Ovary (tissue), 9 donors: ENCODE measurements around the gene BARHL1. TPM values are rescaled to one million over a fixed set of nuclear protein-coding genes. Genes with fewer than 3 reads are reported as not detected.

ENCODE experiments used
- DNase-seq, 5 donors: peaks; one replicate each; pipeline ENCODE4 v3.0.0-alpha.2; 2019 to 2020
- H3K27ac ChIP-seq, 2 donors: fragments of 200-600 bp; one replicate each; pipeline versions ENCODE4 v1.5.1 to v1.8.0; 2019 to 2022
- H3K27me3 ChIP-seq: fragments of 200-600 bp; one replicate; pipeline ENCODE4 v1.8.0; 2022
- H3K36me3 ChIP-seq: fragments of 200-600 bp; sonication (generic); one replicate; pipeline ENCODE4 v1.5.1; 2019
- H3K4me1 ChIP-seq: one replicate; pipeline ENCODE4 v1.8.1; 2013; ENCODE audit warnings: mild to moderate bottlenecking, moderate library complexity; ENCODE audit not compliant: insufficient read depth
- H3K4me3 ChIP-seq: fragments of 200-600 bp; sonication (generic); one replicate; pipeline ENCODE4 v1.5.1; 2017
- H3K9me3 ChIP-seq, 2 donors: fragments of 200-600 bp in 1 of 2; sonication (generic) in 1 of 2; one replicate each; pipeline versions ENCODE4 v1.5.1 to v1.8.1; 2013 to 2019; ENCODE audit warnings: mild to moderate bottlenecking in 1 of 2, moderate library complexity in 1 of 2
- EP300 ChIP-seq: sonication (generic); formaldehyde crosslinking; IDR thresholded peaks from one replicate; pipeline ENCODE4 v1.6.1; 2017; ENCODE audit warnings: antibody characterized with exemption
- POLR2A ChIP-seq: fragments of 450-650 bp; IDR thresholded peaks from one replicate; pipeline ENCODE4 v1.6.1; 2017; ENCODE audit warnings: antibody characterized with exemption, mild to moderate bottlenecking, moderate library complexity
- WGBS, 3 donors: extraction: QIAGEN DNeasy Blood & Tissue Kit in 1 of 3; methylation state at CpG; one replicate each; pipeline versions ENCODE4 v1.1.5 to v1.1.7; 2013 to 2017; 5-methylcytosine and 5-hydroxymethylcytosine counted together
- intact Hi-C, 4 donors: fragments of 100-400 bp; cut with DNase I; formaldehyde crosslinking; loops; one replicate each; pipeline versions ENCODE4 v1.11.0 to v1.15.1; 2022 to 2023
- polyA plus RNA-seq, 2 donors: library from polyadenylated mRNA; stranded (reverse); fragments of 200-250 nt in 1 of 2; fragments of 350-450 nt in 1 of 2; fragmentation: Illumina TruSeq in 1 of 2; extraction: RNeasy Lipid Tissue Mini Kit (QIAGEN cat#74804) in 1 of 2; gene quantifications; one replicate each; pipeline ENCODE4 v1.2.3, GENCODE V29; 2013 to 2014
- total RNA-seq, 7 donors: library from RNA; depleted of rRNA in 2 of 7; stranded (reverse); fragments of >200 nt in 2 of 7; fragmentation: NEBNext Ultra II Directional in 3 of 7; extraction: Animal tissue kit (Norgen Biotek cat#: 25700) in 3 of 7; gene quantifications; one replicate each; pipeline versions ENCODE4 v1.1.0 to v1.2.4, GENCODE V29; 2016 to 2023
- TF ChIP-seq, protein P1 (sequence below), 3 donors: fragments of 450-650 bp in 2 of 3; fragments of 200-600 bp in 1 of 3; IDR thresholded peaks; one replicate each; pipeline versions ENCODE4 v1.5.1 to v1.8.0; 2016 to 2022; ENCODE audit warnings: antibody characterized with exemption in 3 of 3, mild to moderate bottlenecking in 1 of 3
- donor health status: DM: no; HTN: no; CAD: no; lungs with moderate emphysema.
- donor health status: DM: no; HTN: no; CAD: no.
- donor health status: Bipolar disorder and iron deficiency.
- donor health status: DM: yes; HTN: yes; CAD: no.
- donor health status: DM: no; HTN: no; CAD: no.
- donor health status: DM: yes; HTN: yes; CAD: no.

BARHL1 gene
- total and polyA plus RNA-seq, 9 donors: not detected

DNA sequence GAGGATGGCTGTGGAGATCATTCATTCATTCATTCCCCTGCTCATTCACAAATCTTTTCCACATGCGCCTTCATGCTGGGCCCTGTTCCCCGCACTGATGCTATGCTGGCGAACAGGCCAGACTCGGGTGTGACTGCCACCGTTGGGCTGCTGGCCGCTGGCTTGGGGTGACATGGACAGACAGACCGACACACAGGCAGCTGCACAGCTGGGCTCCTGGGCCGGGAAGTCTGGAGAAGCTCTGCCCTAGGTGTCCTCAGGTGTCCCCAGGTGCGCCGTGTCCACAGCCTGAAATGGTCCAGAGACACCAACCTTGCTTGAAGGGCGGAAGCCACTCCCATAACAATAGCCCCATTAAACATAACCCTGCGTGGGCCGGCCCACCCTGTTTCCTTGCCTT, 35.0 kb upstream of the BARHL1 start:
- no peaks in the 10 kb centered on the region for H3K27me3 ChIP-seq
- intact Hi-C loops: no loop called here

DNA sequence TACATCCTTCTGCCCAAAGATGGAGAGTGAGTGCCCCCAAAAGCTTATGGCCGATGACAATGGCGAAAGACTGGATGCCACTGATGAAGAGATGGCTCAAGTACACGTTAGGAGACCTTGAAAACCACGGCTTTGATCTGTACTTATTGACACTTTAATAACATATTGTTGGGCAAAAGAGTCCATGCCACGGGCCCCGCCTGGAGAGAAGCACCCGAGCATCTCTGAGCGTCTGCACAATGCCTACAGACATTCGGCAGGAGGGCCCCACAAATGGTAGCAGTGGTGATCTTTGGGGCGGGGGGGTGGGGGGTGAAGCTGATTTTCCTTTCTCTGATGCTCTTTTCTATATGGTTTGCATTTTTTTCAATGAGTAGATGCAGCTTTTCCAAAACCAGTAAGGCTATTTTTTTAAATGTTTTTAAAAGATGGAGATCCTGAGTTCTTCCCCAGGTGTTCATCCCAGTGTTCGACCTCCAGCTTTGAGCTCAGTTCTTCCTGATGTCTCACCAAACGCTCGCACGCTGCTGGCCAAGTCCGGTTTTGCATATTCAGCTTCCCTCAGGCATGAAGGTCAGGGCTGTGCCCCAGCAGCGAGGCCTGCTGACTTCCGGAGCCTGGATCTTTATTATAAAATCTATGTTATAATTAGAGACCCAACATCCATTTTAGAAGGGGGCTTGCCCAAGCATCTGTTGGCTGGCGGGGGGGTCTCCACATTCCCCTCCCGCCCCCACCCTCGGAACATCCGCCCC, 34.3 kb upstream of the BARHL1 start:
- WGBS, 3 donors: 63 to 68% (median 65%) methylated on average over 21 of the region's 21 CpGs
- TF ChIP-seq, protein P1, sequence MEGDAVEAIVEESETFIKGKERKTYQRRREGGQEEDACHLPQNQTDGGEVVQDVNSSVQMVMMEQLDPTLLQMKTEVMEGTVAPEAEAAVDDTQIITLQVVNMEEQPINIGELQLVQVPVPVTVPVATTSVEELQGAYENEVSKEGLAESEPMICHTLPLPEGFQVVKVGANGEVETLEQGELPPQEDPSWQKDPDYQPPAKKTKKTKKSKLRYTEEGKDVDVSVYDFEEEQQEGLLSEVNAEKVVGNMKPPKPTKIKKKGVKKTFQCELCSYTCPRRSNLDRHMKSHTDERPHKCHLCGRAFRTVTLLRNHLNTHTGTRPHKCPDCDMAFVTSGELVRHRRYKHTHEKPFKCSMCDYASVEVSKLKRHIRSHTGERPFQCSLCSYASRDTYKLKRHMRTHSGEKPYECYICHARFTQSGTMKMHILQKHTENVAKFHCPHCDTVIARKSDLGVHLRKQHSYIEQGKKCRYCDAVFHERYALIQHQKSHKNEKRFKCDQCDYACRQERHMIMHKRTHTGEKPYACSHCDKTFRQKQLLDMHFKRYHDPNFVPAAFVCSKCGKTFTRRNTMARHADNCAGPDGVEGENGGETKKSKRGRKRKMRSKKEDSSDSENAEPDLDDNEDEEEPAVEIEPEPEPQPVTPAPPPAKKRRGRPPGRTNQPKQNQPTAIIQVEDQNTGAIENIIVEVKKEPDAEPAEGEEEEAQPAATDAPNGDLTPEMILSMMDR (IDR thresholded peaks at IDR 0.05): no peak
- TF ChIP-seq EP300: no peak
- TF ChIP-seq POLR2A: no peak
- no peak for DNase-seq
- Histone ChIP-seq H3K4me3 (no peak overlapping the region), H3K27me3 (no peaks in the 10 kb centered on the region), H3K36me3 (no peaks in the 10 kb centered on the region), H3K27ac (no peak overlapping the region), H3K4me1 (no peaks in the 10 kb centered on the region), H3K9me3 (no peaks in the 10 kb centered on the region)
- intact Hi-C loops: no loop called here

More for the DNA sequence above, 35.0 kb upstream of the BARHL1 start:
- H3K9me3 ChIP-seq: no peaks in the 10 kb centered on the region
- DNase-seq: no peak
- no peak overlapping the region for H3K27ac ChIP-seq
- TF ChIP-seq, protein P1 (IDR thresholded peaks at IDR 0.05): no peak
- no peak for TF ChIP-seq EP300
- TF ChIP-seq POLR2A: no peak
- 89 to 91% (median 90%) methylated on average over 13 of the region's 13 CpGs for WGBS, 3 donors
- H3K4me3 ChIP-seq: no peak overlapping the region
- H3K36me3 ChIP-seq: no peaks in the 10 kb centered on the region
- H3K4me1 ChIP-seq: no peaks in the 10 kb centered on the region

DNA sequence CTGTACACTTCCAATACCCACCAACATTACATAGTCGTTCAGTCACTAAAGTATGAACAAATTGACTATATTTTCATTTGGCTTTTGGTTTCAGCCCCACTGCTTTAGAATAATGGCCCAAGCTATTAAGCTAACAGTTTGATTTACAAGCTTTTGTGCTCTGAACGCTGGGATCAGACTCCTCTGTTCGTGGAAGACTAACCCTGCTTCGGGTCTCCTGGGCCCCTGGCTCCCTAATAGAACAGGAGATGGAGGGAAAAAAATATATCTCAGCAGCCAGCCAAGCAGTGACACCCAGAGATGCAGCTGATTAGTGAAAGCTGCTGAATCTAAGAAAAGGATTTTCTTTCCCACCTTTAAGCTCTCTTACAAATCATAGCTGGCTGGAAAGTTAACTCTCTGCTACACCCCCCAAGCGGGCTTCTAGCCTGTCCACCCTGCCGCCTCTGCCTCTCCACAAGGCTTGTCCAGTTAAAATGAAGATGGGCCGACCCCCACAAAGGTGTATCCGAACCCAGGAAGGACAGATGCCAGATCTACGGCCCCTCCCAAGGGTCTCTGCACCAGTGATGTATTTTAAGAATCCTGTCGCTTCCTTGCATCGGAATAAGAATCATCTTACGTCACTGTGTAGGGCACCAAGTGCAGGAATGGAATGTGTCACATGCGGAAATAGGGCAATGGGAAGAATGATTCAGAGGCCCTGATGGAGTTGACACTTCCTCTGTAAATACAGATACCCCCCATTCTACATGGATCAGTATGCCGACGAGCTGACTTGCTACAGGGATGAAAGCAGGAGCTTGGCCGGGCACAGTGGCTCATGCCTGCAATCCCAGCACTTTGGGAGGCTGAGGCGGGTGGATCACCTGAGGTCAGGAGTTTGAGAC, 33.4 kb upstream of the BARHL1 start:
- Histone ChIP-seq H3K4me3 (no peak overlapping the region), H3K9me3 (no peaks in the 10 kb centered on the region), H3K27ac (no peak overlapping the region), H3K27me3 (no peaks in the 10 kb centered on the region), H3K4me1 (no peaks in the 10 kb centered on the region), H3K36me3 (no peaks in the 10 kb centered on the region)
- WGBS, 3 donors: 66 to 75% (median 70%) methylated on average over 17 of the region's 17 CpGs
- intact Hi-C loops: no loop called here
- DNase-seq: no peak
- no peak for TF ChIP-seq POLR2A
- TF ChIP-seq, protein P1 (IDR thresholded peaks at IDR 0.05): no peak
- no peak for TF ChIP-seq EP300

DNA sequence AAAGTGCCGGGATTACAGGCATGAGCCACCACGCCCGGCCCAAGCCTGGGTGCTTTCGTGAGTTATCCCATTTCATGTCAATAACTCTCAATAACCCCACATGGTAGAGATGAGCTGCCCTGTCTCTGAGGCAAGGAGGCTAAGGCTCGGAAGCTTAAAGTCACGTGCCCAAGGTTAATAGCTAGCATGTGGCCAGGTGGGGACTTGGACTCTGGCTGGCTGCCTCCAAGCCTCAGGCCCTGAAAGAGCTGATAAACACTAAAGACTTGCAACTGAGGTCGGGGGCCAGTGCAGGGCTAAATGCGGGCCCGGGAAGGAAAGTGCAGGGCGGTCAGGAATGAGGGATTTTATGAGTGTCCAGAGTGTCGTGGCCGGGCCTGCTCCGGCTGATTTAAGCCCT, 30.9 kb upstream of the BARHL1 start:
- no peak overlapping the region for H3K4me3 ChIP-seq
- intact Hi-C loops: no loop called here
- H3K9me3 ChIP-seq: no peaks in the 10 kb centered on the region
- no peak for DNase-seq
- no peaks in the 10 kb centered on the region for H3K36me3 ChIP-seq
- 59 to 67% (median 62%) methylated on average over 13 of the region's 13 CpGs for WGBS, 3 donors
- no peaks in the 10 kb centered on the region for H3K27me3 ChIP-seq
- H3K4me1 ChIP-seq: no peaks in the 10 kb centered on the region
- no peak overlapping the region for H3K27ac ChIP-seq
- TF ChIP-seq EP300: no peak
- TF ChIP-seq, protein P1 (IDR thresholded peaks at IDR 0.05): no peak
- no peak for TF ChIP-seq POLR2A
